ENCODE results near the gene FLRT3. TPM values are rescaled to one million over a fixed set of nuclear protein-coding genes. Genes with fewer than 3 reads are reported as not detected.

Gene FLRT3
- total RNA-seq, 2 donors from 2014 or later: 0.86 to 4.6 TPM

DNA sequence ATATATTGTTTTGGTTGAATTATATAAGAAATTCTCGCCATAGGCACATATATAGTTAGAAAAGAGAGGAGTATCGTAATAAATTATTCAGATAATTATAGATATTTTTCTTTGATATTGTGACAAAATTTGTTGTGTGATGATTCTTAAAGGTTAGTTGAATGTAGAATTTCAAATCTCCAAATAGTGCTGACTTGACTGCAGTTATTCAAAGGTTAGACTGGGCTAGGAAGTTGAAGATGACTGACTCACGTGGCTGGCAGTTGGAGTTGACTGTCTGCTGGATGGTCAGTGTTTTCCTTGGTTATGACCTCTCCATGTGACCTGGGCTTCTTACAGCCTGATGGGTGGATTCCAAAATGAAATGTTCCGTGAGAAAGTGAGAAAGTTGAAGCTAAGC, 55.3 kb downstream of the FLRT3 start:
- no peak overlapping the region for H3K27ac ChIP-seq
- intact Hi-C loops (cut with DNase I): no loop called here
- no peaks in the 10 kb centered on the region for H3K9me3 ChIP-seq
- no peaks in the 10 kb centered on the region for H3K4me1 ChIP-seq
- DNase-seq: no peak
- H3K4me3 ChIP-seq: no peak overlapping the region
- no peaks in the 10 kb centered on the region for H3K36me3 ChIP-seq
- no peak overlapping the region for H3K9ac ChIP-seq (ENCODE audit: low read depth in 2 of 2, low read length in 2 of 2)
- TF ChIP-seq, protein P1, sequence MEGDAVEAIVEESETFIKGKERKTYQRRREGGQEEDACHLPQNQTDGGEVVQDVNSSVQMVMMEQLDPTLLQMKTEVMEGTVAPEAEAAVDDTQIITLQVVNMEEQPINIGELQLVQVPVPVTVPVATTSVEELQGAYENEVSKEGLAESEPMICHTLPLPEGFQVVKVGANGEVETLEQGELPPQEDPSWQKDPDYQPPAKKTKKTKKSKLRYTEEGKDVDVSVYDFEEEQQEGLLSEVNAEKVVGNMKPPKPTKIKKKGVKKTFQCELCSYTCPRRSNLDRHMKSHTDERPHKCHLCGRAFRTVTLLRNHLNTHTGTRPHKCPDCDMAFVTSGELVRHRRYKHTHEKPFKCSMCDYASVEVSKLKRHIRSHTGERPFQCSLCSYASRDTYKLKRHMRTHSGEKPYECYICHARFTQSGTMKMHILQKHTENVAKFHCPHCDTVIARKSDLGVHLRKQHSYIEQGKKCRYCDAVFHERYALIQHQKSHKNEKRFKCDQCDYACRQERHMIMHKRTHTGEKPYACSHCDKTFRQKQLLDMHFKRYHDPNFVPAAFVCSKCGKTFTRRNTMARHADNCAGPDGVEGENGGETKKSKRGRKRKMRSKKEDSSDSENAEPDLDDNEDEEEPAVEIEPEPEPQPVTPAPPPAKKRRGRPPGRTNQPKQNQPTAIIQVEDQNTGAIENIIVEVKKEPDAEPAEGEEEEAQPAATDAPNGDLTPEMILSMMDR (IDR thresholded peaks at IDR 0.05): no peak
- no peaks in the 10 kb centered on the region for H3K27me3 ChIP-seq
